ENCODE measurements around the gene GALR3. TPM values are rescaled to one million over a fixed set of nuclear protein-coding genes. Genes with fewer than 3 reads are reported as not detected.

Gene GALR3
- total RNA-seq, 1 donor from 2014 or later = 0.32 TPM

Other genes with a start within 250 kb of the GALR3 start
- gene LGALS2, start 243.3 kb upstream of the GALR3 start, total RNA-seq = not detected in 2 replicates
- gene GGA1, start 214.5 kb upstream of the GALR3 start, total RNA-seq = 69.3 and 71.2 TPM in 2 replicates
- 117 and 122 TPM in 2 replicates for gene SH3BP1, start 183.7 kb upstream of the GALR3 start, total RNA-seq
- gene PDXP, start 164.7 kb upstream of the GALR3 start, total RNA-seq = 40.1 and 41.9 TPM in 2 replicates
- 892 and 921 TPM in 2 replicates for gene LGALS1, start 147.7 kb upstream of the GALR3 start, total RNA-seq
- gene NOL12, start 137.0 kb upstream of the GALR3 start, total RNA-seq = 55.4 and 60.6 TPM in 2 replicates
- gene TRIOBP, start 126.3 kb upstream of the GALR3 start, total RNA-seq = 37.2 and 43.3 TPM in 2 replicates
- gene GCAT, start 15.4 kb upstream of the GALR3 start, total RNA-seq = 24.2 and 25.5 TPM in 2 replicates
- gene ANKRD54, start 21.0 kb downstream of the GALR3 start, total RNA-seq = 24.7 and 27.3 TPM in 2 replicates
- 462 and 480 TPM in 2 replicates for gene EIF3L, start 26.0 kb downstream of the GALR3 start, total RNA-seq
- gene MICALL1, start 82.9 kb downstream of the GALR3 start, total RNA-seq = 22.7 and 29.1 TPM in 2 replicates
- not detected in 2 replicates for gene C22orf23, start 130.2 kb downstream of the GALR3 start, total RNA-seq
- gene POLR2F, start 130.3 kb downstream of the GALR3 start, total RNA-seq = 92.6 and 96.5 TPM in 2 replicates
- not detected in 2 replicates for gene SOX10, start 161.2 kb downstream of the GALR3 start, total RNA-seq
- gene PICK1, start 234.0 kb downstream of the GALR3 start, total RNA-seq = 9.1 and 9.5 TPM in 2 replicates